ENCODE data around the gene SDK1. TPM values are rescaled to one million over a fixed set of nuclear protein-coding genes. Genes with fewer than 3 reads are reported as not detected.

The SDK1 gene
- total and polyA plus RNA-seq, 2 experiments from 2014 or later: 2.1 to 10.0 TPM

DNA sequence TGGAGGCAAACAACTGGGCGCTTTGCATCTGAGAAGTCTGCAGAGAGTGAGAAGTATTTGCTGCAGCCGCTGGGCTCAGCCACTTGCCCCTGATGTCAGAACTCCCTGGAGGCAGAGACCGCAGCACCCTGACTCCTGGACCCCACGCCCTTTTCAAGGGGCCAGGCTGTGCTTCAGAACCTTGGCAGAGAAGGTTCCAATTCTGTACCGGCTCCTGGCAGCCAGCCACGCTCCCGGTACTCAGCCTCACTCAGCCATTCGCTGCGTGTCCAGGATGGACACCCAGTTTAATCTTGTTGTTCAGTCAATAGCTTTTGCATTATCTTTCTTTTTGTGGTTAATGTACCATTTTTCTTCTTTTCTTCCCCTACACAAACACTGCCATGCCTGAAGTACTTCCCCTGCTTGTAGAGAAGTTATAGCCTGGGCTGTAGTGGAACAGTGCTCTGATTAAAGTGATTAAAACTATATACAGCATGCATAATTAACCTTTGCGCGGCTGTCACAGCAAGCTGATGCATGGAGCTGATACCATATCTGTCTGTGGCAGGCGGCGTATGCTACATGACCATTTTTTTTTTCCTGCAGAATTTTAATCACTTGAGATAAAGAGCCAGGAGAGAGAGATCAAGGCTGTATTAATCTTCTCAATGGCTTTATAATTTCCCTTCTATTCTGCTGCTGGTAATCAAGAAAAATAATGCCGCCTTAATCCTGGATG, 578.5 kb downstream of the SDK1 start (continued):
- TF ChIP-seq, protein P1, sequence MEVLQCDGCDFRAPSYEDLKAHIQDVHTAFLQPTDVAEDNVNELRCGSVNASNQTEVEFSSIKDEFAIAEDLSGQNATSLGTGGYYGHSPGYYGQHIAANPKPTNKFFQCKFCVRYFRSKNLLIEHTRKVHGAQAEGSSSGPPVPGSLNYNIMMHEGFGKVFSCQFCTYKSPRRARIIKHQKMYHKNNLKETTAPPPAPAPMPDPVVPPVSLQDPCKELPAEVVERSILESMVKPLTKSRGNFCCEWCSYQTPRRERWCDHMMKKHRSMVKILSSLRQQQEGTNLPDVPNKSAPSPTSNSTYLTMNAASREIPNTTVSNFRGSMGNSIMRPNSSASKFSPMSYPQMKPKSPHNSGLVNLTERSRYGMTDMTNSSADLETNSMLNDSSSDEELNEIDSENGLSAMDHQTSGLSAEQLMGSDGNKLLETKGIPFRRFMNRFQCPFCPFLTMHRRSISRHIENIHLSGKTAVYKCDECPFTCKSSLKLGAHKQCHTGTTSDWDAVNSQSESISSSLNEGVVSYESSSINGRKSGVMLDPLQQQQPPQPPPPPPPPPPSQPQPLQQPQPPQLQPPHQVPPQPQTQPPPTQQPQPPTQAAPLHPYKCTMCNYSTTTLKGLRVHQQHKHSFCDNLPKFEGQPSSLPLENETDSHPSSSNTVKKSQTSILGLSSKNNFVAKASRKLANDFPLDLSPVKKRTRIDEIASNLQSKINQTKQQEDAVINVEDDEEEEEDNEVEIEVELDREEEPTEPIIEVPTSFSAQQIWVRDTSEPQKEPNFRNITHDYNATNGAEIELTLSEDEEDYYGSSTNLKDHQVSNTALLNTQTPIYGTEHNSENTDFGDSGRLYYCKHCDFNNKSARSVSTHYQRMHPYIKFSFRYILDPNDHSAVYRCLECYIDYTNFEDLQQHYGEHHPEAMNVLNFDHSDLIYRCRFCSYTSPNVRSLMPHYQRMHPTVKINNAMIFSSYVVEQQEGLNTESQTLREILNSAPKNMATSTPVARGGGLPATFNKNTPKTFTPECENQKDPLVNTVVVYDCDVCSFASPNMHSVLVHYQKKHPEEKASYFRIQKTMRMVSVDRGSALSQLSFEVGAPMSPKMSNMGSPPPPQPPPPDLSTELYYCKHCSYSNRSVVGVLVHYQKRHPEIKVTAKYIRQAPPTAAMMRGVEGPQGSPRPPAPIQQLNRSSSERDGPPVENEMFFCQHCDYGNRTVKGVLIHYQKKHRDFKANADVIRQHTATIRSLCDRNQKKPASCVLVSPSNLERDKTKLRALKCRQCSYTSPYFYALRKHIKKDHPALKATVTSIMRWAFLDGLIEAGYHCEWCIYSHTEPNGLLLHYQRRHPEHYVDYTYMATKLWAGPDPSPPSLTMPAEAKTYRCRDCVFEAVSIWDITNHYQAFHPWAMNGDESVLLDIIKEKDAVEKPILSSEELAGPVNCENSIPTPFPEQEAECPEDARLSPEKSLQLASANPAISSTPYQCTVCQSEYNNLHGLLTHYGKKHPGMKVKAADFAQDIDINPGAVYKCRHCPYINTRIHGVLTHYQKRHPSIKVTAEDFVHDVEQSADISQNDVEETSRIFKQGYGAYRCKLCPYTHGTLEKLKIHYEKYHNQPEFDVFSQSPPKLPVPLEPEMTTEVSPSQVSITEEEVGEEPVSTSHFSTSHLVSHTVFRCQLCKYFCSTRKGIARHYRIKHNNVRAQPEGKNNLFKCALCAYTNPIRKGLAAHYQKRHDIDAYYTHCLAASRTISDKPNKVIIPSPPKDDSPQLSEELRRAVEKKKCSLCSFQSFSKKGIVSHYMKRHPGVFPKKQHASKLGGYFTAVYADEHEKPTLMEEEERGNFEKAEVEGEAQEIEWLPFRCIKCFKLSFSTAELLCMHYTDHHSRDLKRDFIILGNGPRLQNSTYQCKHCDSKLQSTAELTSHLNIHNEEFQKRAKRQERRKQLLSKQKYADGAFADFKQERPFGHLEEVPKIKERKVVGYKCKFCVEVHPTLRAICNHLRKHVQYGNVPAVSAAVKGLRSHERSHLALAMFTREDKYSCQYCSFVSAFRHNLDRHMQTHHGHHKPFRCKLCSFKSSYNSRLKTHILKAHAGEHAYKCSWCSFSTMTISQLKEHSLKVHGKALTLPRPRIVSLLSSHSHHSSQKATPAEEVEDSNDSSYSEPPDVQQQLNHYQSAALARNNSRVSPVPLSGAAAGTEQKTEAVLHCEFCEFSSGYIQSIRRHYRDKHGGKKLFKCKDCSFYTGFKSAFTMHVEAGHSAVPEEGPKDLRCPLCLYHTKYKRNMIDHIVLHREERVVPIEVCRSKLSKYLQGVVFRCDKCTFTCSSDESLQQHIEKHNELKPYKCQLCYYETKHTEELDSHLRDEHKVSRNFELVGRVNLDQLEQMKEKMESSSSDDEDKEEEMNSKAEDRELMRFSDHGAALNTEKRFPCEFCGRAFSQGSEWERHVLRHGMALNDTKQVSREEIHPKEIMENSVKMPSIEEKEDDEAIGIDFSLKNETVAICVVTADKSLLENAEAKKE (CRISPR knock-in tag; IDR thresholded peaks at IDR 0.05): no peak

DNA sequence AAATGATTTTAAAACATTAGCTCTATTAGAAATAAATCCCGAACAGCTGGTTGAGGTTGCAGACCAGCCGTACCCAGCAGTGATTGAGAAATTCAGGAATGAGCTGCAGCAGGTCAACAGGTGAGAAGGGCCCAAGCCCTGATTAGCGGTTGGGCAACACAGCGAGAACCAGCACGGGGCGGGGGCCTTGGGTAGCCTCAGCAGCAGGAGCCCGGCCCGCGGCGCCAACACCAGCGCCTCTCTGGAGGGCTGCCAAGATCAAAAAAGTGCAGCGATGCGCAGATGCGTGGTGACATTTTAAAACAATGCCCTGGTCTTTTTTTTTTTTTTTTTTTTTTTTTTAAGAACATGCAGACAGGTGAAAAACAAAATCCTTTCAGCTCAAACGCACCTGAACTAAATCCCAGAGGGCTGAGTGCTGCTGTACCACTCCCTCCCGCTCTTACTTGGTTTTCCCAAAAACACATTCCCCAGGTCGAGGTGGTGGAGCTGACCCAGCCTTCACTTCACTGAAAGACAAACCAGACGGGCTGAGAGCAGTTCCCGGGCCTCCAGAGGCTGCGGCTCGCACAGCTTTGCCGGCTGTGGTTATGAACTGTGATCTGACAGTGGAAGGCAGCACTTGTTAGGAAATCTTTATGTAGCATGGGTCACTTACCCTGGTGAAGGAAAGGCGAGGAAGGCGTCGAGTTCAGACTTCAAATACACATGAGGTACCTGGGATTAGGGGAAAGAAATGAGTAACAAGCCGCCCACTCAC, 579.4 kb downstream of the SDK1 start:
- Mint-ChIP-seq H3K27me3 (ENCODE audit: insufficient read depth, low read depth, poor library complexity) (peaks cover 2% of the 10 kb centered on the region), H3K4me1 (no peaks in the 10 kb centered on the region), H3K9me3 (no peaks in the 10 kb centered on the region), H3K27ac (0 out of 2 replicates have a peak overlapping the region, but pooled peaks have one; percentile 10), H3K36me3 (ENCODE audit: low read depth) (no peaks in the 10 kb centered on the region), H3K4me3 (no peak overlapping the region)
- no peak overlapping the region for H3K4me3 ChIP-seq
- no peak overlapping the region for H2AFZ ChIP-seq
- H4K20me1 ChIP-seq (replicated peaks; ENCODE audit: insufficient read depth): no peaks in the 10 kb centered on the region
- peak; percentile 3 for DNase-seq (ENCODE audit: low spot score)
- H3K4me2 ChIP-seq: no peak overlapping the region
- H3K27me3 ChIP-seq (ENCODE audit: insufficient read depth): no peaks in the 10 kb centered on the region
- H3K4me1 ChIP-seq (ENCODE audit: insufficient read depth): no peaks in the 10 kb centered on the region
- H3F3A ChIP-seq (replicated peaks; ENCODE audit: low read depth): no peaks in the 10 kb centered on the region
- peaks cover 11% of the 10 kb centered on the region; the same call in 1 of the 2 replicates for H3K9me2 ChIP-seq (ENCODE audit: insufficient read depth)
- no peak; the same call in 2 of the 3 replicates for ATAC-seq
- no peaks in the 10 kb centered on the region for H3K36me3 ChIP-seq (ENCODE audit: insufficient read depth)
- no peak overlapping the region for H3K27ac ChIP-seq (ENCODE audit: low read depth)
- H3K79me2 ChIP-seq (replicated peaks; ENCODE audit: insufficient read depth): no peaks in the 10 kb centered on the region
- no peak for TF ChIP-seq POLR2AphosphoS5 (IDR thresholded peaks at IDR 0.05; ENCODE audit: low read depth)
- no peak for TF ChIP-seq EZH2phosphoT487 (IDR thresholded peaks at IDR 0.05; ENCODE audit: unreplicated experiment)
- TF ChIP-seq, protein P2, sequence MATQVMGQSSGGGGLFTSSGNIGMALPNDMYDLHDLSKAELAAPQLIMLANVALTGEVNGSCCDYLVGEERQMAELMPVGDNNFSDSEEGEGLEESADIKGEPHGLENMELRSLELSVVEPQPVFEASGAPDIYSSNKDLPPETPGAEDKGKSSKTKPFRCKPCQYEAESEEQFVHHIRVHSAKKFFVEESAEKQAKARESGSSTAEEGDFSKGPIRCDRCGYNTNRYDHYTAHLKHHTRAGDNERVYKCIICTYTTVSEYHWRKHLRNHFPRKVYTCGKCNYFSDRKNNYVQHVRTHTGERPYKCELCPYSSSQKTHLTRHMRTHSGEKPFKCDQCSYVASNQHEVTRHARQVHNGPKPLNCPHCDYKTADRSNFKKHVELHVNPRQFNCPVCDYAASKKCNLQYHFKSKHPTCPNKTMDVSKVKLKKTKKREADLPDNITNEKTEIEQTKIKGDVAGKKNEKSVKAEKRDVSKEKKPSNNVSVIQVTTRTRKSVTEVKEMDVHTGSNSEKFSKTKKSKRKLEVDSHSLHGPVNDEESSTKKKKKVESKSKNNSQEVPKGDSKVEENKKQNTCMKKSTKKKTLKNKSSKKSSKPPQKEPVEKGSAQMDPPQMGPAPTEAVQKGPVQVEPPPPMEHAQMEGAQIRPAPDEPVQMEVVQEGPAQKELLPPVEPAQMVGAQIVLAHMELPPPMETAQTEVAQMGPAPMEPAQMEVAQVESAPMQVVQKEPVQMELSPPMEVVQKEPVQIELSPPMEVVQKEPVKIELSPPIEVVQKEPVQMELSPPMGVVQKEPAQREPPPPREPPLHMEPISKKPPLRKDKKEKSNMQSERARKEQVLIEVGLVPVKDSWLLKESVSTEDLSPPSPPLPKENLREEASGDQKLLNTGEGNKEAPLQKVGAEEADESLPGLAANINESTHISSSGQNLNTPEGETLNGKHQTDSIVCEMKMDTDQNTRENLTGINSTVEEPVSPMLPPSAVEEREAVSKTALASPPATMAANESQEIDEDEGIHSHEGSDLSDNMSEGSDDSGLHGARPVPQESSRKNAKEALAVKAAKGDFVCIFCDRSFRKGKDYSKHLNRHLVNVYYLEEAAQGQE (IDR thresholded peaks at IDR 0.05; ENCODE audit: unreplicated experiment): no peak
- TF ChIP-seq, protein P3, sequence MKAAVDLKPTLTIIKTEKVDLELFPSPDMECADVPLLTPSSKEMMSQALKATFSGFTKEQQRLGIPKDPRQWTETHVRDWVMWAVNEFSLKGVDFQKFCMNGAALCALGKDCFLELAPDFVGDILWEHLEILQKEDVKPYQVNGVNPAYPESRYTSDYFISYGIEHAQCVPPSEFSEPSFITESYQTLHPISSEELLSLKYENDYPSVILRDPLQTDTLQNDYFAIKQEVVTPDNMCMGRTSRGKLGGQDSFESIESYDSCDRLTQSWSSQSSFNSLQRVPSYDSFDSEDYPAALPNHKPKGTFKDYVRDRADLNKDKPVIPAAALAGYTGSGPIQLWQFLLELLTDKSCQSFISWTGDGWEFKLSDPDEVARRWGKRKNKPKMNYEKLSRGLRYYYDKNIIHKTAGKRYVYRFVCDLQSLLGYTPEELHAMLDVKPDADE (IDR thresholded peaks at IDR 0.05): no peak
- no peak for TF ChIP-seq JUNB (IDR thresholded peaks at IDR 0.05; ENCODE audit: unreplicated experiment)
- no peak for TF ChIP-seq EZH2 (IDR thresholded peaks at IDR 0.05; ENCODE audit: low read depth, unreplicated experiment)
- TF ChIP-seq ZNF331 (CRISPR knock-in tag; IDR thresholded peaks at IDR 0.05; ENCODE audit: low read depth): no peak
- TF ChIP-seq, protein P4, sequence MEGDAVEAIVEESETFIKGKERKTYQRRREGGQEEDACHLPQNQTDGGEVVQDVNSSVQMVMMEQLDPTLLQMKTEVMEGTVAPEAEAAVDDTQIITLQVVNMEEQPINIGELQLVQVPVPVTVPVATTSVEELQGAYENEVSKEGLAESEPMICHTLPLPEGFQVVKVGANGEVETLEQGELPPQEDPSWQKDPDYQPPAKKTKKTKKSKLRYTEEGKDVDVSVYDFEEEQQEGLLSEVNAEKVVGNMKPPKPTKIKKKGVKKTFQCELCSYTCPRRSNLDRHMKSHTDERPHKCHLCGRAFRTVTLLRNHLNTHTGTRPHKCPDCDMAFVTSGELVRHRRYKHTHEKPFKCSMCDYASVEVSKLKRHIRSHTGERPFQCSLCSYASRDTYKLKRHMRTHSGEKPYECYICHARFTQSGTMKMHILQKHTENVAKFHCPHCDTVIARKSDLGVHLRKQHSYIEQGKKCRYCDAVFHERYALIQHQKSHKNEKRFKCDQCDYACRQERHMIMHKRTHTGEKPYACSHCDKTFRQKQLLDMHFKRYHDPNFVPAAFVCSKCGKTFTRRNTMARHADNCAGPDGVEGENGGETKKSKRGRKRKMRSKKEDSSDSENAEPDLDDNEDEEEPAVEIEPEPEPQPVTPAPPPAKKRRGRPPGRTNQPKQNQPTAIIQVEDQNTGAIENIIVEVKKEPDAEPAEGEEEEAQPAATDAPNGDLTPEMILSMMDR (conservative IDR thresholded peaks at IDR 0.05; ENCODE audit: low read depth in 2 of 2): no peak
- TF ChIP-seq NANOG (IDR thresholded peaks at IDR 0.05; ENCODE audit: borderline replicate concordance): no peak

Measured in GM23338 (cell line).